IPS-18a (cell line): ENCODE data around the gene CEP63.

Experiments used
- H3K27ac ChIP-seq: one replicate; pipeline ENCODE4 v1.5.1; 2013; ENCODE audit warnings: low read length
- H3K27me3 ChIP-seq: one replicate; pipeline ENCODE4 v1.6.1; 2013; ENCODE audit warnings: mild to moderate bottlenecking, low read length; ENCODE audit not compliant: control insufficient read depth, insufficient read depth
- H3K36me3 ChIP-seq: one replicate; pipeline ENCODE4 v1.6.1; 2013; ENCODE audit warnings: low read depth, low read length; ENCODE audit not compliant: control insufficient read depth
- H3K4me1 ChIP-seq: one replicate; pipeline ENCODE4 v1.6.1; 2013; ENCODE audit warnings: low read depth, low read length; ENCODE audit not compliant: control insufficient read depth
- H3K4me3 ChIP-seq: one replicate; pipeline ENCODE4 v1.5.1; 2013; ENCODE audit warnings: low read length
- H3K9ac ChIP-seq: one replicate; pipeline ENCODE4 v1.6.1; 2013; ENCODE audit warnings: mild to moderate bottlenecking, low read length, moderate library complexity
- H3K9me3 ChIP-seq: one replicate; pipeline ENCODE4 v1.6.1; 2013; ENCODE audit warnings: low read depth, low read length; ENCODE audit not compliant: control insufficient read depth

Gene CEP63

DNA sequence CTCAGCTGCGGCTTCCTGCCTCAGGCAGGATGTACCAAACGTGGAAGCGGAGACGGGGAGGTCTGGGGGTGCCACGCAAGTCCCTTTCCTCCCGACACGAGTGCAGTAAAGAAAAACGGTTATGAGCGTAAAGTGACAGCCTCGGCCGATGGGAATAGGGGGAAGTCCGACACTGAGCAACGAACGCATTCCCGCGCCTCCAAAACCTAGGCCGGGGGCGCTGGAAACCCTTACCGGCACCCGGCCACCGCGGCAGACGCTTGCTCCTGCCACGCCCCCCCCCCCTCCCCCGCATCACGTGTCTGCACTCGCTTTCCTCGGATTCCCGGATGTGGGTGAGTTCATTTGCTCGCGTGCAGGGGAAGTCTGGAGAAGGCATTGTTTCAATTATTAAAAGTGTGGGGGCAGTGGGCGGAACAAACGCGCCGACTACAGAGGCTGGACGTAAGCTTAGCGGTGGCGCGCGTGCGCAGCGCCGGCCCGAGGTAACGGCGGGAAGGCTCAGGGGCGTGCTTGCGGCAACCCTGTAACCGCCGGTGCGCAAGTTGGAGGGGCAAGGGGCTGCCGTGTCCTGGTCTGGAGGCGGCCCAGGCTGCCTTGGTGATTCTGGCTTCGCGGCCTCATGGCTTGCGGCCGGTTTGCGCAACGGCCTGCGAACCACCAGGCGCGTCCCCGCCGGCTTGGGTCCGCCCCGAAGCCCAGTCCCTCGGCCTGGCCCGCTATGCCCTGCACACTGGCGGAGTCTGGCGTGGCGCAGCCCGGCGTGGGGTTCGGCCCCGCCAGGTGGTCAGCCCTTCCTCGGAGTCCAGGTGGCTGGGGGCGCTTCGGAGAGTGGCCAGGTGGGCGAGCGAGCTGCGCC is at the start of gene CEP63, which contains the start of gene ANAPC13:
Gene CEP63 (plus strand): TSS at position 340 of the 859 bp plus-strand sequence. CDS start 9,264 bp downstream, outside the sequence.
Gene ANAPC13 (minus strand): TSS at position 268 of the 859 bp plus-strand sequence. CDS start 3,081 bp downstream, outside the sequence.
- peak within 1 kb of the TSS; percentile 83 for H3K27ac ChIP-seq
- peaks cover 14% of the 10 kb centered on the region for H3K4me1 ChIP-seq

DNA sequence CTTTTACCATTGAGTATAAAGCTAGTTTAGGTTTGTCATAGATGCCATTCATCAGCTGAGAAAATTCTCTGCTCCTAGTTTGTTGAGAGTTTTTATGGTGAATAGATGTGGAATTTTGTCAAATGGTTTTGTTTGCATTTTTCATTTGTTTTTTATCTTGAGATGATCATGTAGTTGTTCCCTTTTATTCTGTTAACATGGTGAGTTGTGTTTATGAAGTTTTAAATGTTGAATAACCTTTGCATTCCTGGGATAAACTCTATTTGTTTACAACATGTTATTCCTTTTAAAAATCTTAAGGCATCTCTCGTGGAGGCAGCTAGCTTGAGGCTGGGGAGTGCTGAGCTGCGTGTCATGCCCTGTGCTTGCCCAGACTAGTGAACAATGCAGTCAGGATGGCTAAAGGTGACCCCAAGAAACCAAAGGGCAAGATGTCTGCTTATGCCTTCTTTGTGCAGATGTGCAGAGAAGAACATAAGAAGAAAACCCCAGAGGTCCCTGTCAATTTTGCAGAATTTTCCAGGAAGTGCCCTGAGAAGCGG is 48.6 kb upstream of the CEP63 start:
- H3K27me3 ChIP-seq: no peaks in the 10 kb centered on the region
- H3K4me3 ChIP-seq: no peak overlapping the region

More for the DNA sequence above, at the start of gene CEP63, which contains the start of gene ANAPC13:
- H3K9ac ChIP-seq: peak within 1 kb of the TSS; percentile 90
- no peaks in the 10 kb centered on the region for H3K9me3 ChIP-seq
- H3K27me3 ChIP-seq: no peaks in the 10 kb centered on the region
- H3K4me3 ChIP-seq: peak within 1 kb of the TSS; percentile 98
- H3K36me3 ChIP-seq: peaks cover 18% of the 10 kb centered on the region

DNA sequence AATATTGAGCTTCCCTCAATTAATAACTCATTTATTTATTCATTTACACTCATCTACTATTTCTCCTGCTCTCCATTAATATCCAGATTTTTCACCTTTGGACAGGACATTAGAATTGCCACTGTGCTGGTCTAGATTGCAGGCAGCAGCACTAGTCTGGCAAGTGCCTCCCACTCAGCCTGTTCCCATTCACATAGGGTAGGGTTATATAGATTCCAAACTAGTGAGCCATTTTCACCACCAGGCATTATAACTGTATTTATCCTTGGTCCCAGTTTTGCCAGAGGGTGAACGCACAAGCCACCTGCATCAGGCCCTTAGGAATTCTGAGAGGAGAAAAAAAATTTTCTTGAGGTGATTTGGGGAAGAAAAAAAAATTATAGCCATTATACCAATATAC is 44.5 kb upstream of the CEP63 start:
- H3K9ac ChIP-seq: no peak overlapping the region
- no peak overlapping the region for H3K27ac ChIP-seq
- no peaks in the 10 kb centered on the region for H3K36me3 ChIP-seq
- H3K4me1 ChIP-seq: no peaks in the 10 kb centered on the region
- no peaks in the 10 kb centered on the region for H3K9me3 ChIP-seq
- no peaks in the 10 kb centered on the region for H3K27me3 ChIP-seq
- H3K4me3 ChIP-seq: no peak overlapping the region

More for the DNA sequence above, 48.6 kb upstream of the CEP63 start:
- Histone ChIP-seq H3K9me3 (no peaks in the 10 kb centered on the region), H3K4me1 (no peaks in the 10 kb centered on the region), H3K36me3 (no peaks in the 10 kb centered on the region), H3K9ac (no peak overlapping the region), H3K27ac (no peak overlapping the region)

DNA sequence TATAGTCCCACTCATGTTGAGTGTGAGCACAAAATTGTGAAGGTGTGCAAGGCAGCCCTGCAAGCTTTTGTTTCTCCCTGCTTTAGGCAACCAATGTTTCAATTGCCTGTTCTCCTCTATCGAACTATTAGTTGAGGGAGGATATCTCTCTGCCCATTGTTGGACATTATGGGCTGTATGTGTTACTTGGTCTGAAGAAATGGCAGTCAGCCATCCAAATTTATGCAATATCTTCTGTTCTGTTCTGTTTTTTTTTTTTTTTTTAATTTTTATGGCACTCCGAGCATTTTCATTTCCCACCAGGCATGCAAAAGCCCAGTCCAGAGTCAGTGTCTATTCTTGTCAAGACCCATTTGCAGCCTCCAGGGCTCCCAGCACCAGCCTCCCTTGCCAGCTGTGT is 44.0 kb upstream of the CEP63 start:
- H3K27ac ChIP-seq: no peak overlapping the region
- no peaks in the 10 kb centered on the region for H3K36me3 ChIP-seq
- no peaks in the 10 kb centered on the region for H3K4me1 ChIP-seq
- no peaks in the 10 kb centered on the region for H3K27me3 ChIP-seq
- no peak overlapping the region for H3K4me3 ChIP-seq
- H3K9me3 ChIP-seq: no peaks in the 10 kb centered on the region
- H3K9ac ChIP-seq: no peak overlapping the region

DNA sequence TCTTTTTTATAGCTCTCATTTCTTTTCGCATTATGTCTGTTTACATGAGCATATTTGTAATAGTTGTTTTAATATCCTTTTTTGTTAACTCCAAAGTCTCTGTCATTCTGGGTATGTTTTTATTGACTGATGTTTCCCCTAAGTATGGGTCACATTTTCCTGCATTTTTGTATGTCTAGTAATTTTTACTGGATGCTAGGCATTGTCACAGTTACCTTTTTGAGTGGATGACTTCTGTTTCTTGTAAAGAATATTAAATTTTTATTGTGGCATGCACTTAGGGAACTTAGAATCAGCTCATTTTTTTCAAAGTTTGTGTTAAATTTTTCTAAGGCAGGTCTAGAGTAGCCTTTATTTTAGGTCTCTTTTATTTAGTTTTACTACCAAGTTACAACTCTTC is 40.8 kb upstream of the CEP63 start:
- H3K36me3 ChIP-seq: no peaks in the 10 kb centered on the region
- no peak overlapping the region for H3K27ac ChIP-seq
- H3K27me3 ChIP-seq: no peaks in the 10 kb centered on the region
- no peak overlapping the region for H3K4me3 ChIP-seq
- H3K9me3 ChIP-seq: no peaks in the 10 kb centered on the region
- peaks cover 3% of the 10 kb centered on the region for H3K4me1 ChIP-seq
- H3K9ac ChIP-seq: no peak overlapping the region

DNA sequence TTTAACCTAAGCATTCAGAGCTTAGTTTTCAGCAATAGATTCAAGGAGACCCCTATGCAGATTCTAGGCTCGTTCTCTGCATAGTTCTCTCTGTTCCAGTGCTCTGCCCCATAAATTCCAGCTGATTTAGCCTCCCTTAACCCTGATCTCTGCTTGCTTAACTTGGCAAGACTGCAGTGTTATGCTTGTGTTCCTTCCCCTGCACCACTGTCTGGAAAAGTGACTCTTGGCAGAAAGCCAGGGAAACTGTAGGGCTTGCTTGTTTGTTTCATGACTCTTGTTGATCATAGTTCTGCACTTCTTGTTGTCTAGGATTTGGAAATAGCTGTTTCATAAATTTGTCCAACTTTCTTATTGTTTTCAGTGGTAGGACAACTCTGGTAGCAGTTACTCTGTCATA is 40.2 kb upstream of the CEP63 start:
- H3K4me1 ChIP-seq: peaks cover 3% of the 10 kb centered on the region
- no peak overlapping the region for H3K27ac ChIP-seq
- H3K9ac ChIP-seq: no peak overlapping the region
- H3K9me3 ChIP-seq: no peaks in the 10 kb centered on the region
- no peak overlapping the region for H3K4me3 ChIP-seq
- H3K36me3 ChIP-seq: no peaks in the 10 kb centered on the region
- no peaks in the 10 kb centered on the region for H3K27me3 ChIP-seq

DNA sequence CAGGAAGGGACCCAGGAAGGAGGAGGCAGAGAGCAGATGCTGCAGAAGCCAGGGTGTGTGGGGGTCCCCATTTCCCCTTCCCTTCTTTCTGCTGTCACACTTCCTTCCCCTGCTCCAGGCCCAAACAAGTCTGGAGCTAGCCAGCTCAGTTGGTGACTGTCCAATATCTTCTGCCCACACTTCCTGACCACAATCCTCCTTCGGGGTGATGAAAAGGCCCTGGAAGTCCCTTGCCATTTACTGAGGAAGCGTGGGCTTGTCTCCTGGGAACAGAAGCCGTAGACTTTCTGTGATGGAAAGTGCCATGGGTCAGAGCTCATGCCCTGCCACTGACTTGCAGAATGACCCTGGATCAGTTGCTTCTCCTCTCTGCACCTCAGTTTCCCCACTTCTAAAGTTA is 39.1 kb upstream of the CEP63 start:
- no peak overlapping the region for H3K27ac ChIP-seq
- no peaks in the 10 kb centered on the region for H3K9me3 ChIP-seq
- H3K27me3 ChIP-seq: no peaks in the 10 kb centered on the region
- H3K36me3 ChIP-seq: no peaks in the 10 kb centered on the region
- H3K4me1 ChIP-seq: peaks cover 3% of the 10 kb centered on the region
- H3K9ac ChIP-seq: no peak overlapping the region
- H3K4me3 ChIP-seq: no peak overlapping the region

DNA sequence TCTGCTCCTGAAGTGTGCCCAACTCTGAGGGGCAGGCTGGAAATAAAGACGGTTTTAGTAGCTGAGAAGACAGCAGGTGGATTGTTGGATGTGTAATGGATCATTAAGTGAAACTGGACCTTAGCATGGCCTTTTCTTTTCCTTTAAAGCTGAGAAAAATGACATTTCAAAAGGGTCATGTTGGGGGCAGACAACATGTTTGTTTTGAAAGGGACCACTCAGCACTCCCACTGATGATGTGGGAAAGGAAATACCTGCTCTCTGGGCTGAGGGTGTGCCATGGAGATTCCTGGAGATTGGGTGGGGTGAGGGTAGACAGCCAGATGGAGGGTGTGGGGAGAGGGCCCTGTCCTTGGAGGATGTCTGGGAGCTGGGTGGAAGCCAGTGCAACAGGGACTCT is 38.5 kb upstream of the CEP63 start:
- Histone ChIP-seq H3K4me3 (no peak overlapping the region), H3K9ac (no peak overlapping the region), H3K27ac (no peak overlapping the region), H3K9me3 (no peaks in the 10 kb centered on the region), H3K36me3 (no peaks in the 10 kb centered on the region), H3K4me1 (peaks cover 3% of the 10 kb centered on the region), H3K27me3 (no peaks in the 10 kb centered on the region)

DNA sequence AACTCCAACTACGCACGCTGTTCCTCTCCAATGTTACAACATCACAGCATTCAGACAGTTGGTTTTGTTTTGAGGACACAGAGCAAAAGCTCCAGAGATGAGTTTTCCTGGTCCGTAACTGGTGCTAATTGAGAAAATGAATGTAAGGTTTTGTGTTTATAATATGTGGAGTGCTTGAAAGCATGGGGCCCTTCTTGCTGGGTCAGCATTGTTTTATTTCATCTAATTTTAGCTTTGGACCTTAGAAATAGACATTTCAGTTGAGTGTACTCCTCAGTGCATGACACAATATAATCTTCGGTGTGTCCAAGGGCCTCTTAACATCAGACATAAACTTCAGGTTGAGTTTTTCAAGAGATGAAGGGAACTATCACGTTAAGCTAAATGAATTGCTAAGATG is 37.2 kb upstream of the CEP63 start:
- no peaks in the 10 kb centered on the region for H3K27me3 ChIP-seq

DNA sequence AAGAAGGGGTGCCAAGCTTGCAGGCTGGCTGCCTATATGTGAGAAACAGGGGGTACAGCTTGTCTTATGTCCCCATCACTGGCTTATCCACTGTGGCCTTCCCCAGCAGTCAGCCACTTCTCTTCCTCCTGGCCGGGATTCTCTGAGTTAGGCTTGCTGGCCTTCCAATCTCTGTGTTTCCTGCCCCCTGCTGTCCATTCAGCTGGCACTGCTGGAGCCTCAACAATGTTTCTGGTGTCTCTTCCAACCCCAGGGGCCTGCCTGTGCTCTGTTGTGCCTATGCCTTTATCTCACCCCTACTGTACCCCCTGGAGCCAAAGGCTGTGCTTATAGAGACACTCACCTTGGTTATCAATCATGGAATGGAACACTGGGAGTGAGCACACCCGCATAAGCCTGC is 36.6 kb upstream of the CEP63 start:
- H3K4me1 ChIP-seq: peaks cover 6% of the 10 kb centered on the region
- H3K36me3 ChIP-seq: no peaks in the 10 kb centered on the region
- H3K27me3 ChIP-seq: no peaks in the 10 kb centered on the region
- no peak overlapping the region for H3K27ac ChIP-seq
- no peak overlapping the region for H3K9ac ChIP-seq
- no peaks in the 10 kb centered on the region for H3K9me3 ChIP-seq
- no peak overlapping the region for H3K4me3 ChIP-seq

More for the DNA sequence above, 37.2 kb upstream of the CEP63 start:
- no peaks in the 10 kb centered on the region for H3K36me3 ChIP-seq
- H3K9ac ChIP-seq: no peak overlapping the region
- no peak overlapping the region for H3K27ac ChIP-seq
- no peak overlapping the region for H3K4me3 ChIP-seq
- H3K9me3 ChIP-seq: no peaks in the 10 kb centered on the region
- H3K4me1 ChIP-seq: peaks cover 6% of the 10 kb centered on the region

DNA sequence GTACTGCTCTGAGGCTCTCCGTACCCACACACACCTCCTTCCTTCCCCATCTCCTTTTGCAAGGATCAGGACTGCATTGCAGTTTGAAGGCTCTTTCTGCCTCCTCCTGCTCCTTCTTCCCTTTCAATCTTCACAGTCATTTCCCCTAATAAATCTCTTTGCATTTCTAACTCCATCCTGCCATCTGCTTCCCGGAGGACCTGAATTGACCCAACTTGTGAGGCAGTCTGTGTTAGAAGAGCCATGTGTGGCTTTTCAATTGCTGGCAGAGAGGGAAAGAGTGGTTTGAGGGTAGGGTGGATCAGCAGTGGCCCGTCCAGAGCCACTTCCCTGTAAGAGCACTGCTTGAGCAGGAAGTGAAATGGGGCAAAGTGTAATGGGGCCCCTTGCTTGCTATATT is 35.9 kb upstream of the CEP63 start:
- Histone ChIP-seq H3K9ac (no peak overlapping the region), H3K36me3 (no peaks in the 10 kb centered on the region), H3K4me3 (no peak overlapping the region), H3K9me3 (no peaks in the 10 kb centered on the region), H3K27me3 (no peaks in the 10 kb centered on the region), H3K27ac (no peak overlapping the region), H3K4me1 (peaks cover 6% of the 10 kb centered on the region)

DNA sequence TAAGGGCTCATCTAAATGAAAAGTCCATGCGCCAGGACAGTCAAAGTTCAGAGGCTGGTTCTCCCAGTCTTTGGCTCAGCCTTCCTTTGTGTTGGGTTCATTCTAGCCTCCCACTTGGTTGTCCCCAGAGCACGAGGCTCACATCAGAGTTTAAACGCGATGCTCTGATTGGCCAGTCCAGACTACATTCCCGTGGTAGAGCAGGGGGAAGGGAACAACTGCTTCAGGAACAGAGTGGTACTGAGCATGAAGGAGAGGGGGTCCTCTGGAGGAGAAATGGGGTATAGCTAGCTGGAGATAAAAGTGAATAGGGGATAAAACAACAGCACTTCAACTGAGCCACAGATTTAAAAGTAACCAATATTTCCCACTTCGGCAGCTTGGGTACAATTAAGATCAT is 32.2 kb upstream of the CEP63 start:
- H3K36me3 ChIP-seq: no peaks in the 10 kb centered on the region
- no peaks in the 10 kb centered on the region for H3K9me3 ChIP-seq
- no peak overlapping the region for H3K4me3 ChIP-seq
- no peak overlapping the region for H3K9ac ChIP-seq
- H3K4me1 ChIP-seq: peaks cover 6% of the 10 kb centered on the region
- no peak overlapping the region for H3K27ac ChIP-seq
- no peaks in the 10 kb centered on the region for H3K27me3 ChIP-seq
